AG09319 (cell line): ENCODE results near the gene YPEL1.

Experiments used
- DNase-seq: peaks from one replicate; pipeline ENCODE4 v3.0.0-alpha.2; 2010; ENCODE audit warnings: low read depth; ENCODE audit errors: extremely low read depth
- TF ChIP-seq, protein P1 (sequence below): IDR thresholded peaks from 2 replicates; pipeline ENCODE4 v1.5.1; 2011; ENCODE audit warnings: low read depth, mild to moderate bottlenecking, inconsistent platforms, low read length, moderate library complexity

The YPEL1 gene

GRCh38 chr22:21697021-21697771, 38.4 kb downstream of the YPEL1 start:
- DNase-seq = no peak
- TF ChIP-seq, protein P1, sequence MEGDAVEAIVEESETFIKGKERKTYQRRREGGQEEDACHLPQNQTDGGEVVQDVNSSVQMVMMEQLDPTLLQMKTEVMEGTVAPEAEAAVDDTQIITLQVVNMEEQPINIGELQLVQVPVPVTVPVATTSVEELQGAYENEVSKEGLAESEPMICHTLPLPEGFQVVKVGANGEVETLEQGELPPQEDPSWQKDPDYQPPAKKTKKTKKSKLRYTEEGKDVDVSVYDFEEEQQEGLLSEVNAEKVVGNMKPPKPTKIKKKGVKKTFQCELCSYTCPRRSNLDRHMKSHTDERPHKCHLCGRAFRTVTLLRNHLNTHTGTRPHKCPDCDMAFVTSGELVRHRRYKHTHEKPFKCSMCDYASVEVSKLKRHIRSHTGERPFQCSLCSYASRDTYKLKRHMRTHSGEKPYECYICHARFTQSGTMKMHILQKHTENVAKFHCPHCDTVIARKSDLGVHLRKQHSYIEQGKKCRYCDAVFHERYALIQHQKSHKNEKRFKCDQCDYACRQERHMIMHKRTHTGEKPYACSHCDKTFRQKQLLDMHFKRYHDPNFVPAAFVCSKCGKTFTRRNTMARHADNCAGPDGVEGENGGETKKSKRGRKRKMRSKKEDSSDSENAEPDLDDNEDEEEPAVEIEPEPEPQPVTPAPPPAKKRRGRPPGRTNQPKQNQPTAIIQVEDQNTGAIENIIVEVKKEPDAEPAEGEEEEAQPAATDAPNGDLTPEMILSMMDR = no peak

- no peak for DNase-seq
- TF ChIP-seq, protein P1 = no peak
Measured at GRCh38 chr22:21696115-21696514, 39.5 kb downstream of the YPEL1 start.

DNA sequence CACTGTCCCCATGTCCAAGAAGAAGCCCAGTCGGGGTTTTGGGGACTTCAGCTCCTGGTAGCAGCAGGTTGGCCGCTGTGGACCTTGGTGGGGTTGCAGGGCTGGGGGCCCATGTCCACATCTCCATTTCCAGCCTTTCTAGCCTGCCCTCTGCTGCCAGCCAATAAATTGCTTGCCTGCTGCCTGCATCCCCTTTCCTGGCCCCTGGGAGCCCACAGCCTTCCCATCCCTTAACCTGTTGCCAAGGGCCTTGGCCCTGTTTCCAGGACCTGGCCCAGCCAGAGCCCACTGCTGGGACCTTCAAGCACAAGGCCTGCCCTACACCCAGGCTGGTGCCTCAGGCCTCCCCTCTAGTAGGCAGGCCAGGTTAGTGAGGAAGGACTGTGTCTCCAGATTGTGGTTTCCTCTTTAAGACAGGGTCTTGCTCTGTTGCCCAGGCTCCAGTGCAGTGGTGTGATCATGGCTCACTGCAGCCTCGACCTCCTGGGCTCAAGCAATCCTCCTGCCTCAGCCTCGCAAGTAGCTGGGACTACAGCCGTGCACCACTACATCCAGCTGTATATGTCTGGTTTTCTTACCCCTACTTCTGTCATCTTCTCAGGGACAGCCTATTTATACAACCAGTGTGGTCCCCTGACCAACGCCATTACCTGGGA, 40.0 kb downstream of the YPEL1 start:
- TF ChIP-seq, protein P1 = no peak
- DNase-seq = no peak

GRCh38 chr22:21694795-21695429, 40.7 kb downstream of the YPEL1 start:
- TF ChIP-seq, protein P1 = no peak
- DNase-seq = no peak

DNA sequence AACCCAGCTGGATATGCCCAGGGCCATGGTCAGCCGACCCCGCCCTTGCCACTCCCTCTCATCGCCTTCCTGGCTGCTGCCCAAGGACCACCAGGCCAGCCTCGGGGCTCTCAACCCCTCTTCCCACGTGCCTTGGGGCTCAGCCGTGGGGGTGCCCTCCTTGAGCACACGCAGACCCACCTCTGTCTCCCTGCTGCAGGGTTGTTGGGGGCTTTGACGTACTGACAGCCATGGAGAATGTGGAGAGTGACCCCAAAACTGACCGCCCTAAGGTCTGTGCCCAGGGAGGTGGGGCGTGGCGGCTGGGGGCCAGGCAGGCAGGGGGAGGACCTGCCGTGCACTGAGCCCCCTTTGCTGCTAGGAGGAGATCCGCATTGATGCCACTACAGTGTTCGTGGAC, 41.2 kb downstream of the YPEL1 start:
- TF ChIP-seq, protein P1 = no peak
- no peak for DNase-seq

- TF ChIP-seq, protein P1 = no peak
- DNase-seq = no peak
Measured at GRCh38 chr22:21693999-21694341, 41.6 kb downstream of the YPEL1 start.
